Measurements from ENCODE around the gene ZNF516. TPM values are rescaled to one million over a fixed set of nuclear protein-coding genes. Genes with fewer than 3 reads are reported as not detected.
A peak's percentile ranks its signal among the peaks of the same experiment; 100 is the strongest.

The ZNF516 gene
- total RNA-seq, 1 experiment from 2014 or later = 22.6 TPM

DNA sequence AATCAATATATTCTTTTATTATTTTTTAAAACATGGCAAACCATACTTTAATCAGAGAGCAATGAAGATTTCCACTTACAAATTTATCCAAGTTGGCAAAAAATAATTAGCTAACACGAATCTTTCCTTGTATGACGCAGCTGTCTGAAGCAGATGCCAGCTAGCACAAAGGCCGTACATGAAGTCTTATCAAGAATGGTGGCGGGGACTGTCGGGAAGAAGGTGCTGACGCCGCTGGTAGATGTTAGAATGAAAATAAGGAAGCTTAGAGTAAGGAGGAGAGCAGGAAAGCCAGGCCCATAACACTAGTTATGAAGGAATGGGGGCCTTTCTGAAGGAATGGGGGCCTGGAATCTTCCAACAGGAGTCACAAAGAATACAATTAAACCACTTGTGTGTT is 96.7 kb downstream of the ZNF516 start:
- H3K4ac ChIP-seq (ENCODE audit: low read depth, low read length) = no peak overlapping the region
- no peak overlapping the region for H2BK120ac ChIP-seq (ENCODE audit: low read depth, low read length, poor library complexity, severe bottlenecking)
- H3K18ac ChIP-seq (ENCODE audit: insufficient read length, low read depth, low read length) = no peak overlapping the region
- H3K56ac ChIP-seq (ENCODE audit: insufficient read length, low read depth, low read length) = no peak overlapping the region
- Mint-ChIP-seq H3K27me3 (ENCODE audit: low read depth) (no peaks in the 10 kb centered on the region), H3K27ac (peak overlapping the region in 1 of 3 experiments; percentile 6; a peak in 1 of 7 replicates), H3K4me1 (peaks cover 11 to 14% of the 10 kb centered on the region in 2 experiments), H3K36me3 (ENCODE audit: insufficient read depth in 1 of 3, low read depth in 3 of 3) (peaks cover 0 to 5% (median 2%) of the 10 kb centered on the region in 3 experiments; a peak in 1 of 7 replicates), H3K4me3 (no peak overlapping the region), H3K9me3 (no peaks in the 10 kb centered on the region)
- no peaks in the 10 kb centered on the region for H3K79me1 ChIP-seq (ENCODE audit: insufficient read depth, low read depth, low read length, poor library complexity, severe bottlenecking)
- TF ChIP-seq, protein P1, sequence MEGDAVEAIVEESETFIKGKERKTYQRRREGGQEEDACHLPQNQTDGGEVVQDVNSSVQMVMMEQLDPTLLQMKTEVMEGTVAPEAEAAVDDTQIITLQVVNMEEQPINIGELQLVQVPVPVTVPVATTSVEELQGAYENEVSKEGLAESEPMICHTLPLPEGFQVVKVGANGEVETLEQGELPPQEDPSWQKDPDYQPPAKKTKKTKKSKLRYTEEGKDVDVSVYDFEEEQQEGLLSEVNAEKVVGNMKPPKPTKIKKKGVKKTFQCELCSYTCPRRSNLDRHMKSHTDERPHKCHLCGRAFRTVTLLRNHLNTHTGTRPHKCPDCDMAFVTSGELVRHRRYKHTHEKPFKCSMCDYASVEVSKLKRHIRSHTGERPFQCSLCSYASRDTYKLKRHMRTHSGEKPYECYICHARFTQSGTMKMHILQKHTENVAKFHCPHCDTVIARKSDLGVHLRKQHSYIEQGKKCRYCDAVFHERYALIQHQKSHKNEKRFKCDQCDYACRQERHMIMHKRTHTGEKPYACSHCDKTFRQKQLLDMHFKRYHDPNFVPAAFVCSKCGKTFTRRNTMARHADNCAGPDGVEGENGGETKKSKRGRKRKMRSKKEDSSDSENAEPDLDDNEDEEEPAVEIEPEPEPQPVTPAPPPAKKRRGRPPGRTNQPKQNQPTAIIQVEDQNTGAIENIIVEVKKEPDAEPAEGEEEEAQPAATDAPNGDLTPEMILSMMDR (conservative IDR thresholded peaks at IDR 0.05) = no peak
- no peak overlapping the region for H4K8ac ChIP-seq (replicated peaks; ENCODE audit: insufficient read length, low read depth, low read length)
- H3K4me2 ChIP-seq (ENCODE audit: insufficient read depth, insufficient read length, low read length) = no peak overlapping the region
- no peak overlapping the region for H3K27ac ChIP-seq (ENCODE audit: insufficient read length, low read depth, low read length)
- no peak overlapping the region for H2AFZ ChIP-seq (ENCODE audit: low read length)
- H3K9ac ChIP-seq (ENCODE audit: extremely low read depth, insufficient read length, low read length) = no peak overlapping the region
- peaks cover 2% of the 10 kb centered on the region for H3K4me1 ChIP-seq (ENCODE audit: insufficient read depth, low read length)
- no peak overlapping the region for H2BK5ac ChIP-seq (ENCODE audit: insufficient read length, low read length)
- no peak overlapping the region for H3T11ph ChIP-seq (ENCODE audit: low read length)
- no peak overlapping the region for H2BK12ac ChIP-seq (ENCODE audit: insufficient read length, low read depth, low read length)
- no peak overlapping the region for H2BK20ac ChIP-seq (ENCODE audit: low read depth, low read length, poor library complexity, severe bottlenecking)
- H3K9me3 ChIP-seq (ENCODE audit: control insufficient read depth, low read depth, low read length) = no peaks in the 10 kb centered on the region
- no peak overlapping the region for H2AK5ac ChIP-seq (ENCODE audit: insufficient read length, low read length)
- H3K27me3 ChIP-seq (ENCODE audit: insufficient read depth, low read length) = no peaks in the 10 kb centered on the region
- H4K20me1 ChIP-seq (ENCODE audit: control insufficient read depth, insufficient read depth, insufficient read length) = no peaks in the 10 kb centered on the region
- no peak for DNase-seq
- WGBS (ENCODE audit: extremely low coverage, insufficient read length, low lambda C conversion rate) = no CpG with 5 or more reads among the region's 7 CpGs
- no peaks in the 10 kb centered on the region for H3K23me2 ChIP-seq (ENCODE audit: insufficient read length, low read depth, low read length, poor library complexity, severe bottlenecking)
- H4K91ac ChIP-seq (ENCODE audit: insufficient read length, low read depth, low read length) = no peak overlapping the region
- H2BK15ac ChIP-seq (ENCODE audit: low read depth, low read length) = no peak overlapping the region
- no peak overlapping the region for H3K14ac ChIP-seq (ENCODE audit: insufficient read depth, low read length)
- no peaks in the 10 kb centered on the region for H3K79me2 ChIP-seq (ENCODE audit: insufficient read depth, low read length)
- H4K5ac ChIP-seq (ENCODE audit: insufficient read length, low read depth, low read length) = no peak overlapping the region
- H3K23ac ChIP-seq (ENCODE audit: insufficient read length, low read depth, low read length) = no peak overlapping the region

All from H9 (cell line).